ENCODE measurements around the gene MTHFD1L. TPM values are rescaled to one million over a fixed set of nuclear protein-coding genes. Genes with fewer than 3 reads are reported as not detected.
"Not testable (repeated sequence)": the region's sequence is repeated elsewhere in the genome, so short reads cannot be mapped to it uniquely, and the experiment has no call there.

The MTHFD1L gene
- total RNA-seq, 1 donor: 68.7 TPM

GRCh38 chr6:150857062-150857944 lies 8.2 kb upstream of the MTHFD1L start:
- no peak overlapping the region for H3K4me3 ChIP-seq (ENCODE audit: low read depth, low read length)
- peak; percentile 100 for DNase-seq (ENCODE audit: low read depth)
- no peak for TF ChIP-seq CTCF (IDR thresholded peaks at IDR 0.05; ENCODE audit: insufficient read depth, low read length)

- TF ChIP-seq CTCF (IDR thresholded peaks at IDR 0.05; ENCODE audit: insufficient read depth, low read length): no peak
- peak overlapping the region; percentile 14 for H3K4me3 ChIP-seq (ENCODE audit: low read depth, low read length)
Measured at GRCh38 chr6:150857945-150858308, 7.6 kb upstream of the MTHFD1L start.

GRCh38 chr6:150861448-150862168 lies 3.9 kb upstream of the MTHFD1L start:
- DNase-seq (ENCODE audit: low read depth): peak; percentile 43
- H3K4me3 ChIP-seq (ENCODE audit: low read depth, low read length): not testable (repeated sequence)

More at GRCh38 chr6:150857945-150858308, 7.6 kb upstream of the MTHFD1L start:
- DNase-seq (ENCODE audit: low read depth): no peak

GRCh38 chr6:150863213-150863928 lies 2.1 kb upstream of the MTHFD1L start:
- DNase-seq (ENCODE audit: low read depth): no peak
- TF ChIP-seq CTCF (IDR thresholded peaks at IDR 0.05; ENCODE audit: insufficient read depth, low read length): no peak
- H3K4me3 ChIP-seq (ENCODE audit: low read depth, low read length): no peak overlapping the region

- H3K4me3 ChIP-seq (ENCODE audit: low read depth, low read length): peak overlapping the region; percentile 80
- no peak for TF ChIP-seq CTCF (IDR thresholded peaks at IDR 0.05; ENCODE audit: insufficient read depth, low read length)
- DNase-seq (ENCODE audit: low read depth): peak; percentile 43
Measured at GRCh38 chr6:150865043-150865405, 478 bp upstream of the MTHFD1L start.

- TF ChIP-seq CTCF (IDR thresholded peaks at IDR 0.05; ENCODE audit: insufficient read depth, low read length): no peak
- peak; percentile 91 for DNase-seq (ENCODE audit: low read depth)
- H3K4me3 ChIP-seq (ENCODE audit: low read depth, low read length): peak overlapping the region; percentile 80
Measured at GRCh38 chr6:150866147-150866990, 867 bp downstream of the MTHFD1L start.

All from fibroblast of the aortic adventitia (primary cell).